AG10803 (cell line): ENCODE measurements around the gene DECR2.
"Not testable (repeated sequence)": the region's sequence is repeated elsewhere in the genome, so short reads cannot be mapped to it uniquely, and the experiment has no call there.

Experiments
- DNase-seq: peaks from one replicate; pipeline ENCODE4 v3.0.0; 2010; ENCODE audit warnings: low read depth
- H3K4me3 ChIP-seq: 2 replicates; pipeline ENCODE4 v1.5.1; 2011; ENCODE audit warnings: mild to moderate bottlenecking, low read length, control low read depth
- CTCF ChIP-seq: conservative IDR thresholded peaks from 2 replicates; pipeline ENCODE4 v1.5.1; 2011; ENCODE audit warnings: mild to moderate bottlenecking, low read length, control low read depth, inconsistent platforms

Gene DECR2

GRCh38 chr16:377419-377951 is 24.2 kb upstream of the DECR2 start:
- no peak for DNase-seq
- TF ChIP-seq CTCF, result no peak
- no peak overlapping the region for H3K4me3 ChIP-seq

GRCh38 chr16:378113-378820 is 23.4 kb upstream of the DECR2 start:
- H3K4me3 ChIP-seq, DNase-seq: not testable (repeated sequence)

- no peak for DNase-seq
- H3K4me3 ChIP-seq, result no peak overlapping the region
- TF ChIP-seq CTCF, result no peak
Observed at GRCh38 chr16:378821-379182, 22.9 kb upstream of the DECR2 start.

- no peak for TF ChIP-seq CTCF
- DNase-seq, result no peak
- no peak overlapping the region for H3K4me3 ChIP-seq
Observed at GRCh38 chr16:379183-379960, 22.3 kb upstream of the DECR2 start.

GRCh38 chr16:379961-380761 is 21.5 kb upstream of the DECR2 start:
- DNase-seq, result no peak
- no peak for TF ChIP-seq CTCF
- H3K4me3 ChIP-seq, result peak overlapping the region; percentile 72

- no peak for DNase-seq
- peak overlapping the region; percentile 72 for H3K4me3 ChIP-seq
- no peak for TF ChIP-seq CTCF
Observed at GRCh38 chr16:380762-381011, 21.0 kb upstream of the DECR2 start.

GRCh38 chr16:381012-381788 is 20.5 kb upstream of the DECR2 start:
- TF ChIP-seq CTCF, result no peak
- H3K4me3 ChIP-seq, result peak overlapping the region; percentile 72
- no peak for DNase-seq
